GM12875 (cell line): ENCODE results near the gene FAM47C.
"Not testable (repeated sequence)": the region's sequence is repeated elsewhere in the genome, so short reads cannot be mapped to it uniquely, and the experiment has no call there.

Experiments used
- H3K4me3 ChIP-seq: one replicate; pipeline ENCODE4 v1.5.1; 2011; ENCODE audit warnings: low read depth, low read length, control low read depth
- CTCF ChIP-seq: IDR thresholded peaks from 2 replicates; pipeline ENCODE4 v1.5.1; 2011; ENCODE audit warnings: low read depth, mild to moderate bottlenecking, control low read depth, inconsistent platforms, low read length, moderate library complexity, borderline replicate concordance; ENCODE audit not compliant: insufficient read depth

Gene FAM47C

DNA sequence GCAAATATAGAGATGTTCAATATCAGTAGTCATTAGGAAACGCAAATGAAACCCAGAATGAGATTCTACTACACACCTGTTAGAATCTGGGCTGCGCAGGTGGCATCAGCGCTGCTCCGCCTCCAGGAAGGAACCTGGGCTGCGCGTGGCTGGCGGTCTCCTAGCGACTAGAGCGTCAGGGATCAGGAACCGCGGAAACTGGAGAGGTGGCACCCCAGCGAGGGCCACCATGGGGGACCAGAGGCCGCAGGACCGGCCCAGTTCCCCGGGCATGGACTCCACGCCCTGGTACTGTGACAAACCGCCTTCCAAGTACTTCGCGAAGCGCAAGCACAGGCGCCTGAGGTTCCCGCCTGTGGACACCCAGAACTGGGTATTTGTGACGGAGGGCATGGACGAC, at the start of gene FAM47C:
Gene FAM47C (plus strand): TSS at position 185 of the 400 bp plus-strand sequence. CDS start 45 bp downstream, at position 230.
- H3K4me3 ChIP-seq: not testable (repeated sequence)

DNA sequence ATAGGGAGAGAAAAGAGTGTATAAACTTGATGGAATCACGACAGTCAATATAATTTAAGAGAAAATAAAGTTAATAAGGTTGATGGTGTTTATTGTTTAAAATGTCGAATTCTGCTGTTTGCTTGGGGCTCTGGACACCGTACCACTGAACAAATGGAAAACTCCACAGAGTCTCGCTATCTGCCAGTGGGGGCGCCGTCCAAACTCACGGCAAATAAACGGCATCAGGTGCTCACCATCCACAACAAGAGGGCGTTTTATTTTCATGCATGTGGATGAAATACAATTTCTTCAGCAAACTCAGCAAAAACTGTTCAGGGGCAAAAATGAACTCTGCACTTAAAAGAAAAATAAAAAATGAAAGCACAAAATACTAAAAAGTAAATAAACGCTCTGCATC, 46.6 kb upstream of the FAM47C start:
- no peak overlapping the region for H3K4me3 ChIP-seq
- no peak for TF ChIP-seq CTCF

DNA sequence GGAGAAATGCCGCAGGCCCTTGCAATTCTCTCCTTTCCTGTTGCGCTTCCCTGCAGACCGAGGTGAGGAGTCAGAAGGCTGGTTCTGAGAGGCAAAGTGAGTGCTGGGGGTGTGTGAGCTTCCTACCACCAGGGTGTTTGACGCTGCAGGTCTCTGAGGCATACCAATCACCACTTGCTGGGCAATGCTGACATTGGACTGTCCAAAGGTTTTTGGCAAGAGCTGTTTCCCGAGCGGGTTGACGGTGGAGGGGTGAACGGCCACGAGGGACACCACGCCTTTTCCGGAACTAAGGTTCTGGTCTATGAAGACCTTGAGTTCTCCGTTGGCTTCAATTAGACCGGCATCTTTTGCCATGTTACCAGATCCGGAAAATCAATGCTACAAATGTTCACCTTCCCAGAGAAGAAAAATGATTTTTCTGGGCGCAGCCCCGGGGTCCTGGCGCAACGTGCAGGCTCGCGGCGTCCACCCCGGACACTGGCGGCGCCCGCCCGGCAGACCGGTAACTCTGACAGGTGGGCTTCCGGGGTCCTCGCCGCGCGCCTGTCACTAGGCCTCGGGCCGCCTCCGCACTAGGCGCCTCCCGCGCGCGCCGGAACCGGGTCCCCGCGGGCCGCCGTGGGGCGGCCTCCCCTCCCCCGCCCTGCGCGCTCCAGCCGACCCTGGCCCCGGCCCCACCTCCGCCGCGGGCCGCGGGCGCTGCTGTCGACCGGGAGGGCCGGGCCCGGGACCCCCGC, 44.9 kb upstream of the FAM47C start:
- no peak overlapping the region for H3K4me3 ChIP-seq
- TF ChIP-seq CTCF: no peak

DNA sequence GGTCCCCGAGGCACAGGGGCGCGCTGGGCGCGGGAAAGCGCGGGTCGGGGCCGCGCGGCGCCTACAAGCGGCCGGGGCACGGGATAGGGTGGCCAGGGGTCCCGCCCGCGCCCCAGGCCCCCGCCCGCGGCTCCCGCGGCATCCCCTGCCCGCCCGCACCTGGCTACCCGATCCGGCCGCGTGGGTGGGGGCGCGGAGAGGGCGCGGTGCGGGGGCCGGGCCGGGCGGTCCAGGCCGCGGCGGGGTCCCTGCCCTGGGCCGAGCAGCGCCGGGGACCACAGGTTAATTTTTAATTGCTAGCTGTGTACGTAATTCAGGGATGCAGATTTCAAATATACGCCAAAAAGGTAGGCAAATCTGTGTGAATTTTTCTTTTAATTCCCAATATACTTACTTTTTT, 44.3 kb upstream of the FAM47C start:
- H3K4me3 ChIP-seq: no peak overlapping the region
- TF ChIP-seq CTCF: no peak

- H3K4me3 ChIP-seq: no peak overlapping the region
- no peak for TF ChIP-seq CTCF
Observed at GRCh38 chrX:36973575-36973974, 34.6 kb upstream of the FAM47C start.

DNA sequence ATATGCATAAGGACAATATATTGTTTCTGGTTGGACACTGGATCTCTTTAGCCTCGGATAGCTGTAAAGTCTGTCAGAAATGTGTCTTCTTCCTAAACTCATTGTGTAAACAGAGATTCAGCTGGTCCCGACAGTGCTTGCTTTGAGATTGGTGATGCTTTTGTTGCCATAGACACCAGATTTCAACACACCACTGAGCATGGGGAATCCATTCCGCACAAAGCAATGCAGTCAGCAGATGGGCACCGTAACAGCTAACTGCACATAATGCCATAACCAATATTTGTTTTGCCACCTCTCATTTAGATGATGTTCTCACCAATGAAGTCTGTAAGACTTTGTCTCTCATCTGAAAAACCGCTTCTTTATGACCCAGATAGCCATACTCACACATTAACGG, 33.3 kb upstream of the FAM47C start:
- no peak overlapping the region for H3K4me3 ChIP-seq
- TF ChIP-seq CTCF: no peak

DNA sequence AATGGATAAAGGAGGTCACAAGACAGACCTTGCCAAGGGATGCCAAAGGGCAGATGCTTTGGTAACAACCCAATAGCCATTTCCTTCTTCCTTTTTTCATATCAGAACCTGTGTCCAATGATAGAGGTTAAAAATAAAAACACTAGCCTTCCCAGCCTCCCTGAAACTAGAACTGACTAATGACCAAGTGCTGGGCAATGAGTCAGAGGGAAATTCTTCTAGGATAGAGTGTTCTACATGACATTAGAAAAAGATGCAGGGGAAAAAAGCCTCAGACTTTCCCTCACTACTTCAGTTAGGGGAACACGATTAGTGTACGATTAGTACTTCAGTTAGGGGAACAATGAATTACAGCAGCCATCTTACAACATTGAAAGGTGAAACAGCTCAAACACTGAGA, 29.3 kb upstream of the FAM47C start:
- no peak for TF ChIP-seq CTCF
- no peak overlapping the region for H3K4me3 ChIP-seq

GRCh38 chrX:36983831-36984230, 24.3 kb upstream of the FAM47C start:
- H3K4me3 ChIP-seq: no peak overlapping the region
- no peak for TF ChIP-seq CTCF

DNA sequence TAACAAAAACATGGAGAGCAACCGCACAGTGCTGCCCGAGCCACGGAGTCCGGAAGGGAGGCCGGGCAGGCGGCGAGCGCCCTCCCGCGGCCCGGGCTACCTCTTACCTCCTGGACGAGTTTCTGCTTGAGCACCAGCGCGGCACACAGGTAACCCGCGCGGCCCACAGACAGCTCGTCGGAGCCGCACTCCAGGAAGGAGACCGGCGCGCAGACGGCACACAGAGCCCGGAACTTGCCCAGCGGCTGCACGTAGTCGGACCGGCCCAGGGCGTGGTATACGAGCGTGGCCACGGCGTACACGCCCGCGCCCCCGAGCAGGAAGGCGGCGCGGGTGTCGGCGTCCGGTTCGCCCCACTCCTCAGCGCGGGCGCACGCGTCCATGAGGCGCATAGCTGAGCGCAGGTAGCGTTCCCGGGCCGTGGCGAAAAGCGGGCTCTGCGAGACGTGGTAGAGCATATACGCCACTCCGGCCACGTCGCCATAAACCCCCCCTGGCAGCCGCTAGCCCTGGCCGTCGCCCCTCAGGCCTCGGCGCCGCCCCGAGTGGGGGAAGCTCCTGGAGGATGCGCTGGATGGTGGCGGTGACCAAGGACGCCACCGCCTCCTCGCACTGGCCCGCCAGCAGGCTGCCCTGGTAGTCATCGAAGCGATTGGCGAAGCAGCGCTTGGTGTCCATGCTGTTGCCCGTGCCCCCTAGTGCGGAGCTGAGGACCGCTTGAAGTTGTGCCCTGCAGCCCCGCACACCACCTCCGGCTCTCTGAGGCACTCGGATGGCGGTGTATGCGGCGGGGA, 22.6 kb upstream of the FAM47C start:
- not testable (repeated sequence) for H3K4me3 ChIP-seq
